Lower leg skin (tissue), 3 donors: ENCODE data around the gene NCF2.

Source experiments
- POLR2A ChIP-seq, 2 donors: fragments of 450-650 bp; IDR thresholded peaks; one replicate each; pipeline ENCODE4 v1.6.1; 2016 to 2017; ENCODE audit warnings: antibody characterized with exemption in 2 of 2, mild to moderate bottlenecking in 1 of 2, moderate library complexity in 1 of 2
- TF ChIP-seq, protein P1 (sequence below), 3 donors: fragments of 450-650 bp; IDR thresholded peaks; one replicate each; pipeline ENCODE4 v1.5.1; 2016; ENCODE audit warnings: antibody characterized with exemption in 3 of 3, mild to moderate bottlenecking in 3 of 3, moderate library complexity in 2 of 3

DNA sequence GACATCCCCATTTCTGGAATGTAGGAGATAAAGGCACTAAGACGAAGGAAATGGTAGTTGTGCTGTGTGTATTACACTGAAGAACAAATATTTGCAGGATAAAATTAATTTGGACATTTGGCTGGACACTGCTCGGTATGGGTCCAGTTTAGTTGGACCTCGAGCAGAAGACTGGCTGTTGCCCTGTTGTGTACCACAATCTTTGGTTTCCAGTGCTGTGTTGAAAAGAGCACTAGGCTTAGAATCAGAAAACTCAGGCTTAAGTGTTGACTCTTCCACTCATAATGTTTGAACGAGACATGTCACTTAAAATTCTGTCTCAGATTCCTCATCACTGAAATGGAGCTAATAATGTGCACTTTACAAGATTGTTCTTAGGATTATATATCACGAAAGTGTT, 46.5 kb upstream of the NCF2 start:
- TF ChIP-seq POLR2A (IDR thresholded peaks at IDR 0.05): no peak
- TF ChIP-seq, protein P1, sequence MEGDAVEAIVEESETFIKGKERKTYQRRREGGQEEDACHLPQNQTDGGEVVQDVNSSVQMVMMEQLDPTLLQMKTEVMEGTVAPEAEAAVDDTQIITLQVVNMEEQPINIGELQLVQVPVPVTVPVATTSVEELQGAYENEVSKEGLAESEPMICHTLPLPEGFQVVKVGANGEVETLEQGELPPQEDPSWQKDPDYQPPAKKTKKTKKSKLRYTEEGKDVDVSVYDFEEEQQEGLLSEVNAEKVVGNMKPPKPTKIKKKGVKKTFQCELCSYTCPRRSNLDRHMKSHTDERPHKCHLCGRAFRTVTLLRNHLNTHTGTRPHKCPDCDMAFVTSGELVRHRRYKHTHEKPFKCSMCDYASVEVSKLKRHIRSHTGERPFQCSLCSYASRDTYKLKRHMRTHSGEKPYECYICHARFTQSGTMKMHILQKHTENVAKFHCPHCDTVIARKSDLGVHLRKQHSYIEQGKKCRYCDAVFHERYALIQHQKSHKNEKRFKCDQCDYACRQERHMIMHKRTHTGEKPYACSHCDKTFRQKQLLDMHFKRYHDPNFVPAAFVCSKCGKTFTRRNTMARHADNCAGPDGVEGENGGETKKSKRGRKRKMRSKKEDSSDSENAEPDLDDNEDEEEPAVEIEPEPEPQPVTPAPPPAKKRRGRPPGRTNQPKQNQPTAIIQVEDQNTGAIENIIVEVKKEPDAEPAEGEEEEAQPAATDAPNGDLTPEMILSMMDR (IDR thresholded peaks at IDR 0.05): no peak
